Suppressor macrophage treated with lipopolysaccharide for 4 hours (primary cell): ENCODE data around the gene STX18.
"Not testable (repeated sequence)": the region's sequence is repeated elsewhere in the genome, so short reads cannot be mapped to it uniquely, and the experiment has no call there.

Source experiments
- DNase-seq: peaks from one replicate; pipeline ENCODE4 v3.0.0-alpha.2; 2020

Gene STX18

GRCh38 chr4:4436244-4436823 lies 105.5 kb downstream of the STX18 start:
- no peak for DNase-seq

- DNase-seq, result no peak
Measured at GRCh38 chr4:4433941-4434340, 107.9 kb downstream of the STX18 start.

GRCh38 chr4:4432341-4433125 lies 109.3 kb downstream of the STX18 start:
- DNase-seq, result no peak

- peak; percentile 26 for DNase-seq
Measured at GRCh38 chr4:4430492-4431195, 111.2 kb downstream of the STX18 start.

- DNase-seq, result no peak
Measured at GRCh38 chr4:4428966-4429875, 112.6 kb downstream of the STX18 start.

GRCh38 chr4:4427886-4428285 lies 114.0 kb downstream of the STX18 start:
- no peak for DNase-seq

- DNase-seq, result no peak
Measured at GRCh38 chr4:4427121-4427870, 114.6 kb downstream of the STX18 start.

- DNase-seq, result no peak
Measured at GRCh38 chr4:4426511-4427120, 115.2 kb downstream of the STX18 start.

- DNase-seq, result no peak
Measured at GRCh38 chr4:4425696-4426095, 116.2 kb downstream of the STX18 start.

- DNase-seq, result no peak
Measured at GRCh38 chr4:4425119-4425690, 116.6 kb downstream of the STX18 start.

GRCh38 chr4:4424499-4425115 lies 117.2 kb downstream of the STX18 start:
- no peak for DNase-seq

GRCh38 chr4:4423706-4424498 lies 117.9 kb downstream of the STX18 start:
- DNase-seq, result no peak

GRCh38 chr4:4422856-4423499 lies 118.9 kb downstream of the STX18 start:
- DNase-seq, result no peak

GRCh38 chr4:4422117-4422516 lies 119.7 kb downstream of the STX18 start:
- DNase-seq, result not testable (repeated sequence)

- DNase-seq, result no peak
Measured at GRCh38 chr4:4421356-4421755, 120.5 kb downstream of the STX18 start.

- no peak for DNase-seq
Measured at GRCh38 chr4:4420421-4420820, 121.4 kb downstream of the STX18 start.

- no peak for DNase-seq
Measured at GRCh38 chr4:4419896-4420295, 122.0 kb downstream of the STX18 start.

- DNase-seq, result no peak
Measured at GRCh38 chr4:4418676-4419390, 123.0 kb downstream of the STX18 start.

GRCh38 chr4:4417886-4418285 lies 124.0 kb downstream of the STX18 start:
- no peak for DNase-seq
